NOMO-1 (cell line): ENCODE results near the gene FAM186B.
A peak's percentile ranks its signal among the peaks of the same experiment; 100 is the strongest.

Source experiments
- DNase-seq, 2 experiments: peaks; one replicate each; lab custom pipeline; 2025; ENCODE audit not compliant: unreplicated experiment in 2 of 2; lab: John Stamatoyannopoulos, UW

Gene FAM186B

GRCh38 chr12:49540229-49541139, 65.0 kb downstream of the FAM186B start:
- DNase-seq, result no peak

GRCh38 chr12:49539406-49540228, 65.8 kb downstream of the FAM186B start:
- DNase-seq, result no peak

GRCh38 chr12:49538510-49539403, 66.7 kb downstream of the FAM186B start, which contains the start of gene KCNH3:
Gene KCNH3, plus strand, starts transcription at chr12:49539030. Its CDS starts 387 bp downstream, at chr12:49539417.
- peak; percentile 63 to 68 for DNase-seq

- peak; percentile 18 to 26 for DNase-seq
Measured at GRCh38 chr12:49537752-49538509, 67.5 kb downstream of the FAM186B start.
